HepG2 (cell line): ENCODE results near the gene ELL. TPM values are rescaled to one million over a fixed set of nuclear protein-coding genes. Genes with fewer than 3 reads are reported as not detected.

Experiments
- ATAC-seq: fragments of 200-7000 bp; cut with Tn5 transposase; 3 replicates; pipeline ENCODE4 v1.9.1; 2020; ENCODE audit warnings: mild to moderate bottlenecking, moderate library complexity
- BruUV-seq: library from RNA; stranded (reverse); fragments of 400-500 nt; replicated peaks from 2 replicates; lab custom pipeline; 2021; lab: Mats Ljungman, UMichigan
- CTCF ChIA-PET: fragments of 300-600 bp; formaldehyde crosslinking; extraction: SDS; loops from one replicate; lab custom pipeline; 2021; ENCODE audit warnings: low total read pairs, inconsistent platforms, low intra/inter-chr PET ratio; lab: Yijun Ruan, JAX
- POLR2A ChIA-PET: fragments of 350-600 bp; sonication (Branson Sonifier 250); formaldehyde crosslinking; loops from one replicate; lab custom pipeline; 2020; ENCODE audit warnings: antibody characterized with exemption, inconsistent platforms; lab: Yijun Ruan, JAX
- DNase-seq: peaks from one replicate; pipeline ENCODE4 v3.0.0-alpha.2; 2015; ENCODE audit warnings: low spot score
- FAIRE-seq: peaks from 3 replicates; lab custom pipeline; 2011; peaks lifted over from hg19 to GRCh38; lab: Jason Lieb, UNC
- H2AFZ ChIP-seq: one replicate; pipeline ENCODE4 v1.6.1; 2011; ENCODE audit warnings: low read length, inconsistent platforms
- H3K27ac ChIP-seq: fragments of 300-600 bp; 3 replicates; pipeline ENCODE4 v1.8.0; 2011; ENCODE audit warnings: mixed run types, mild to moderate bottlenecking, mixed read lengths, low read length, inconsistent platforms; ENCODE audit not compliant: insufficient read depth; ENCODE audit errors: extremely low read length
- H3K27me3 ChIP-seq, 2 experiments: fragments of 200-600 bp in 1 of 2; 2 replicates in 1 of 2; 3 replicates in 1 of 2; pipeline versions ENCODE4 v1.6.0 to v1.8.0; 2011; ENCODE audit warnings: low read length in 2 of 2, mild to moderate bottlenecking in 2 of 2, moderate library complexity in 2 of 2, inconsistent platforms in 1 of 2; ENCODE audit not compliant: insufficient read depth in 2 of 2, control insufficient read depth in 1 of 2
- H3K36me3 ChIP-seq, 2 experiments: fragments of 200-600 bp in 1 of 2; replicated peaks in 1 of 2; 2 replicates in 1 of 2; 3 replicates in 1 of 2; pipeline versions ENCODE4 v1.5.1 to v1.8.0; 2011; ENCODE audit warnings: low read length in 2 of 2, inconsistent platforms in 1 of 2; ENCODE audit not compliant: insufficient read depth in 2 of 2, control insufficient read depth in 1 of 2
- H3K4me1 ChIP-seq: 2 replicates; pipeline ENCODE4 v1.5.1; 2012; ENCODE audit warnings: low read length, inconsistent platforms; ENCODE audit not compliant: insufficient read depth
- H3K4me2 ChIP-seq: 2 replicates; pipeline ENCODE4 v1.6.0; 2011; ENCODE audit warnings: low read depth, low read length, inconsistent platforms
- H3K4me3 ChIP-seq, 3 experiments: fragments of 200-600 bp in 1 of 3; sonication (generic), shearing (Covaris generic) in 1 of 3; replicated peaks in 1 of 3; 2 replicates each; pipeline ENCODE4 v1.5.1; 2011 to 2016; ENCODE audit warnings: low read length in 3 of 3, inconsistent platforms in 2 of 3, low read depth in 2 of 3, mild to moderate bottlenecking in 2 of 3, control low read depth in 1 of 3, mixed read lengths in 1 of 3; ENCODE audit not compliant: insufficient read depth in 1 of 3
- H3K79me2 ChIP-seq: one replicate; pipeline ENCODE4 v1.6.1; 2011; ENCODE audit warnings: low read length, inconsistent platforms; ENCODE audit not compliant: insufficient read depth
- H3K9ac ChIP-seq: 2 replicates; pipeline ENCODE4 v1.6.0; 2011; ENCODE audit warnings: mild to moderate bottlenecking, low read depth, low read length, inconsistent platforms; ENCODE audit not compliant: insufficient read depth
- H3K9me3 ChIP-seq: 2 replicates; pipeline ENCODE4 v1.5.1; 2012; ENCODE audit warnings: mild to moderate bottlenecking, low read length
- H4K20me1 ChIP-seq: 2 replicates; pipeline ENCODE4 v1.6.0; 2011; ENCODE audit warnings: inconsistent platforms, mild to moderate bottlenecking, low read length, moderate library complexity; ENCODE audit not compliant: insufficient read depth
- HHEX ChIP-seq: IDR thresholded peaks from 2 replicates; pipeline ENCODE4 v1.6.1; 2016; ENCODE audit warnings: control low read depth
- KDM5B ChIP-seq: sonication (generic); formaldehyde crosslinking; IDR thresholded peaks from 2 replicates; pipeline ENCODE4 v1.4.0; 2020; ENCODE audit warnings: missing genetic modification reagents, mild to moderate bottlenecking, borderline replicate concordance
- KLF11 ChIP-seq: IDR thresholded peaks from 2 replicates; pipeline ENCODE4 v1.6.1; 2016; ENCODE audit warnings: missing compliant biosample characterization
- PAWR ChIP-seq: sonication (generic); formaldehyde crosslinking; IDR thresholded peaks from 2 replicates; pipeline ENCODE4 v1.4.0; 2020; ENCODE audit warnings: missing genetic modification reagents, mild to moderate bottlenecking, borderline replicate concordance
- SETDB1 ChIP-seq: sonication (generic); formaldehyde crosslinking; IDR thresholded peaks from 2 replicates; pipeline ENCODE4 v1.5.1; 2020; ENCODE audit warnings: missing genetic modification reagents, mild to moderate bottlenecking, borderline replicate concordance
- SMC3 ChIP-seq: IDR thresholded peaks from 2 replicates; pipeline ENCODE4 v1.6.1; 2011; ENCODE audit warnings: low read length, improper control_type of control experiment
- ZBTB38 ChIP-seq: sonication (generic); formaldehyde crosslinking; IDR thresholded peaks from 2 replicates; pipeline ENCODE4 v1.5.1; 2020; ENCODE audit warnings: mild to moderate bottlenecking, missing genetic modification reagents
- ZFP41 ChIP-seq: sonication (generic); formaldehyde crosslinking; IDR thresholded peaks from 2 replicates; pipeline ENCODE4 v1.4.0; 2020; ENCODE audit warnings: mild to moderate bottlenecking, missing genetic modification reagents, borderline replicate concordance
- ZNF430 ChIP-seq: sonication (generic); formaldehyde crosslinking; IDR thresholded peaks from 2 replicates; pipeline ENCODE4 v1.9.0; 2021; ENCODE audit warnings: mild to moderate bottlenecking, missing genetic modification reagents
- WGBS: methylation state at CpG from one replicate; pipeline ENCODE4 v1.1.6; 2017; ENCODE audit warnings: low lambda C conversion rate; 5-methylcytosine and 5-hydroxymethylcytosine counted together
- in situ Hi-C: cut with HindIII; loops from 2 replicates; pipeline ENCODE4 v1.10.0; 2017; ENCODE audit warnings: low pct_unique_long_range_greater_than_20kb; ENCODE audit not compliant: extremely low pct_ligation_motif_present
- intact Hi-C: fragments of 100-400 bp; cut with micrococcal nuclease; formaldehyde crosslinking; loops from one replicate; pipeline ENCODE4 v1.10.0; 2022; ENCODE audit not compliant: unreplicated experiment
- polyA plus RNA-seq, 8 experiments: library from polyadenylated mRNA; depleted of rRNA in 3 of 8; stranded (reverse) in 7 of 8; unstranded in 1 of 8; fragments of >200 nt; fragmentation: Illumina TruSeq in 4 of 8; extraction: Trizol in 4 of 8; gene quantifications; 2 replicates each; pipeline versions ENCODE4 v1.2.1 to v1.2.3, GENCODE V29; 2011 to 2016; ENCODE audit warnings: low read depth in 4 of 8, missing spikeins in 1 of 8, mixed read lengths in 1 of 8; ENCODE audit not compliant: insufficient read depth in 1 of 8
- total RNA-seq, 5 experiments: library from RNA; depleted of rRNA; stranded (reverse); fragments of >200 nt; fragmentation: Illumina TruSeq; extraction: Trizol; gene quantifications; 2 replicates each; pipeline ENCODE4 v1.2.3, GENCODE V29; 2016; ENCODE audit warnings: low read depth in 1 of 5
- TF ChIP-seq, protein P1 (sequence below), 2 experiments: sonication (generic) in 1 of 2; formaldehyde crosslinking in 1 of 2; IDR thresholded peaks; 2 replicates each; pipeline versions ENCODE4 v1.4.0 to v1.6.1; 2018 to 2020; ENCODE audit warnings: missing genetic modification reagents in 2 of 2, borderline replicate concordance in 1 of 2, low read depth in 1 of 2, mild to moderate bottlenecking in 1 of 2, missing biosample characterization in 1 of 2
- TF ChIP-seq, protein P2 (sequence below): sonication (generic); formaldehyde crosslinking; IDR thresholded peaks from 2 replicates; pipeline ENCODE4 v1.4.0; 2020; ENCODE audit warnings: missing genetic modification reagents
- TF ChIP-seq, protein P3 (sequence below): sonication (generic); formaldehyde crosslinking; IDR thresholded peaks from 2 replicates; pipeline ENCODE4 v1.4.0; 2020; ENCODE audit warnings: mild to moderate bottlenecking, missing genetic modification reagents, borderline replicate concordance
- TF ChIP-seq, protein P4 (sequence below): sonication (generic); formaldehyde crosslinking; IDR thresholded peaks from 2 replicates; pipeline ENCODE4 v1.4.0; 2020; ENCODE audit warnings: missing genetic modification reagents
- TF ChIP-seq, protein P5 (sequence below): sonication (generic); formaldehyde crosslinking; IDR thresholded peaks from 2 replicates; pipeline ENCODE4; 2020; ENCODE audit warnings: missing genetic modification reagents, mild to moderate bottlenecking, borderline replicate concordance

Gene ELL
- total and polyA plus RNA-seq, 2 of the 13 experiments (the other 11 are each of a cell fraction or from before 2014, with no cell fraction given), result 3.7 to 5.4 TPM

DNA sequence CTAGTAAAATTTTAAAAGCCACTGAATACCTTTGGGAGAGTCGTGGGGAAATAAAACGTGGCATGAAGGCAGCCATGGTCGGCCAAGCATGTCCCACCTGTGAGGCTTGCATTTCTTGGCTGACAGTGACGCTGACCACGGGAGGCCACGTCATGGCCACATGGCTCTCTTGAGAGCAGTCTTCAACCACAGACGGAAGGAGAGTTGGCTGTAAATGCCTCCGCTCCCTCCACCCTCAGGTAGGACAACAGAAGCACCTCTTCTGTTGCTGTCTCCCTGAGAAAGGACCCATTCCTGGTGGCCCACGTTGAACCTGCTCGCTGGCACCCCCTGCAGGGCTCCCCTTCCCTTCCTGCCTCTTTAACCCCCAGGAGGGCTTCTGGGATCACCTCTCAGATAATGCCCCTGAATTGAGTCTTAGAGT is 113.8 kb downstream of the ELL start:
- ATAC-seq (peak; percentile 62), DNase-seq (no peak), FAIRE-seq (no peak)
- no peak overlapping the region for H3K9ac ChIP-seq
- in situ Hi-C loops (loop anchor here (10.0 kb wide), 1 partner anchor 63 kb away; the partner anchor contains the start of gene PGPEP1), intact Hi-C loops (no loop called here)
- H2AFZ ChIP-seq, result no peak overlapping the region
- no peak overlapping the region for H3K27ac ChIP-seq
- no TSS peak for BruUV-seq
- no peak overlapping the region for H3K4me2 ChIP-seq
- H3K4me1 ChIP-seq, result peaks cover 38% of the 10 kb centered on the region
- no peaks in the 10 kb centered on the region for H3K79me2 ChIP-seq
- 47% methylated on average over 7 of the region's 10 CpGs for WGBS
- H3K27me3 ChIP-seq, result no peaks in the 10 kb centered on the region
- H4K20me1 ChIP-seq, result no peaks in the 10 kb centered on the region
- no peaks in the 10 kb centered on the region for H3K9me3 ChIP-seq
- CTCF ChIA-PET, result interaction anchor here (2.3 to 4.4 kb wide), 2 partner anchors 20 to 58 kb away, joined by 8 to 31 read pairs; no protein-coding TSS in a partner anchor
- POLR2A ChIA-PET, result no interaction called here
- H3K4me3 ChIP-seq, result no peak overlapping the region
- no peaks in the 10 kb centered on the region for H3K36me3 ChIP-seq
- TF ChIP-seq, protein P1, sequence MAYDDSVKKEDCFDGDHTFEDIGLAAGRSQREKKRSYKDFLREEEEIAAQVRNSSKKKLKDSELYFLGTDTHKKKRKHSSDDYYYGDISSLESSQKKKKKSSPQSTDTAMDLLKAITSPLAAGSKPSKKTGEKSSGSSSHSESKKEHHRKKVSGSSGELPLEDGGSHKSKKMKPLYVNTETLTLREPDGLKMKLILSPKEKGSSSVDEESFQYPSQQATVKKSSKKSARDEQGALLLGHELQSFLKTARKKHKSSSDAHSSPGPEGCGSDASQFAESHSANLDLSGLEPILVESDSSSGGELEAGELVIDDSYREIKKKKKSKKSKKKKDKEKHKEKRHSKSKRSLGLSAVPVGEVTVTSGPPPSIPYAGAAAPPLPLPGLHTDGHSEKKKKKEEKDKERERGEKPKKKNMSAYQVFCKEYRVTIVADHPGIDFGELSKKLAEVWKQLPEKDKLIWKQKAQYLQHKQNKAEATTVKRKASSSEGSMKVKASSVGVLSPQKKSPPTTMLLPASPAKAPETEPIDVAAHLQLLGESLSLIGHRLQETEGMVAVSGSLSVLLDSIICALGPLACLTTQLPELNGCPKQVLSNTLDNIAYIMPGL (CRISPR knock-in tag; IDR thresholded peaks at IDR 0.05; ENCODE audit: borderline replicate concordance in 1 of 2, low read depth in 1 of 2), result 0 out of 4 replicates have a peak, but pooled peaks of 1 of the 2 experiments have one; percentile 23
- TF ChIP-seq HHEX (no peak), ZNF430 (no peak), SMC3 (peak; percentile 47; the same call in 1 of the 2 replicates), ZFP41 (CRISPR knock-in tag) (no peak), KDM5B (CRISPR knock-in tag) (peak; percentile 14; the same call in 1 of the 2 replicates), SETDB1 (CRISPR knock-in tag) (no peak), ZBTB38 (CRISPR knock-in tag) (0 out of 2 replicates have a peak, but pooled peaks have one; percentile 33), PAWR (CRISPR knock-in tag) (no peak), KLF11 (CRISPR knock-in tag) (no peak)
- TF ChIP-seq, protein P2, sequence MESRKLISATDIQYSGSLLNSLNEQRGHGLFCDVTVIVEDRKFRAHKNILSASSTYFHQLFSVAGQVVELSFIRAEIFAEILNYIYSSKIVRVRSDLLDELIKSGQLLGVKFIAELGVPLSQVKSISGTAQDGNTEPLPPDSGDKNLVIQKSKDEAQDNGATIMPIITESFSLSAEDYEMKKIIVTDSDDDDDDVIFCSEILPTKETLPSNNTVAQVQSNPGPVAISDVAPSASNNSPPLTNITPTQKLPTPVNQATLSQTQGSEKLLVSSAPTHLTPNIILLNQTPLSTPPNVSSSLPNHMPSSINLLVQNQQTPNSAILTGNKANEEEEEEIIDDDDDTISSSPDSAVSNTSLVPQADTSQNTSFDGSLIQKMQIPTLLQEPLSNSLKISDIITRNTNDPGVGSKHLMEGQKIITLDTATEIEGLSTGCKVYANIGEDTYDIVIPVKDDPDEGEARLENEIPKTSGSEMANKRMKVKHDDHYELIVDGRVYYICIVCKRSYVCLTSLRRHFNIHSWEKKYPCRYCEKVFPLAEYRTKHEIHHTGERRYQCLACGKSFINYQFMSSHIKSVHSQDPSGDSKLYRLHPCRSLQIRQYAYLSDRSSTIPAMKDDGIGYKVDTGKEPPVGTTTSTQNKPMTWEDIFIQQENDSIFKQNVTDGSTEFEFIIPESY (CRISPR knock-in tag), result no peak
- TF ChIP-seq, protein P3, sequence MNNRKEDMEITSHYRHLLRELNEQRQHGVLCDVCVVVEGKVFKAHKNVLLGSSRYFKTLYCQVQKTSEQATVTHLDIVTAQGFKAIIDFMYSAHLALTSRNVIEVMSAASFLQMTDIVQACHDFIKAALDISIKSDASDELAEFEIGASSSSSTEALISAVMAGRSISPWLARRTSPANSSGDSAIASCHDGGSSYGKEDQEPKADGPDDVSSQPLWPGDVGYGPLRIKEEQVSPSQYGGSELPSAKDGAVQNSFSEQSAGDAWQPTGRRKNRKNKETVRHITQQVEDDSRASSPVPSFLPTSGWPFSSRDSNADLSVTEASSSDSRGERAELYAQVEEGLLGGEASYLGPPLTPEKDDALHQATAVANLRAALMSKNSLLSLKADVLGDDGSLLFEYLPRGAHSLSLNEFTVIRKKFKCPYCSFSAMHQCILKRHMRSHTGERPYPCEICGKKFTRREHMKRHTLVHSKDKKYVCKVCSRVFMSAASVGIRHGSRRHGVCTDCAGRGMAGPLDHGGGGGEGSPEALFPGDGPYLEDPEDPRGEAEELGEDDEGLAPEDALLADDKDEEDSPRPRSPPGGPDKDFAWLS, result no peak
- TF ChIP-seq, protein P4, sequence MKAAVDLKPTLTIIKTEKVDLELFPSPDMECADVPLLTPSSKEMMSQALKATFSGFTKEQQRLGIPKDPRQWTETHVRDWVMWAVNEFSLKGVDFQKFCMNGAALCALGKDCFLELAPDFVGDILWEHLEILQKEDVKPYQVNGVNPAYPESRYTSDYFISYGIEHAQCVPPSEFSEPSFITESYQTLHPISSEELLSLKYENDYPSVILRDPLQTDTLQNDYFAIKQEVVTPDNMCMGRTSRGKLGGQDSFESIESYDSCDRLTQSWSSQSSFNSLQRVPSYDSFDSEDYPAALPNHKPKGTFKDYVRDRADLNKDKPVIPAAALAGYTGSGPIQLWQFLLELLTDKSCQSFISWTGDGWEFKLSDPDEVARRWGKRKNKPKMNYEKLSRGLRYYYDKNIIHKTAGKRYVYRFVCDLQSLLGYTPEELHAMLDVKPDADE (CRISPR knock-in tag), result no peak
- TF ChIP-seq, protein P5, sequence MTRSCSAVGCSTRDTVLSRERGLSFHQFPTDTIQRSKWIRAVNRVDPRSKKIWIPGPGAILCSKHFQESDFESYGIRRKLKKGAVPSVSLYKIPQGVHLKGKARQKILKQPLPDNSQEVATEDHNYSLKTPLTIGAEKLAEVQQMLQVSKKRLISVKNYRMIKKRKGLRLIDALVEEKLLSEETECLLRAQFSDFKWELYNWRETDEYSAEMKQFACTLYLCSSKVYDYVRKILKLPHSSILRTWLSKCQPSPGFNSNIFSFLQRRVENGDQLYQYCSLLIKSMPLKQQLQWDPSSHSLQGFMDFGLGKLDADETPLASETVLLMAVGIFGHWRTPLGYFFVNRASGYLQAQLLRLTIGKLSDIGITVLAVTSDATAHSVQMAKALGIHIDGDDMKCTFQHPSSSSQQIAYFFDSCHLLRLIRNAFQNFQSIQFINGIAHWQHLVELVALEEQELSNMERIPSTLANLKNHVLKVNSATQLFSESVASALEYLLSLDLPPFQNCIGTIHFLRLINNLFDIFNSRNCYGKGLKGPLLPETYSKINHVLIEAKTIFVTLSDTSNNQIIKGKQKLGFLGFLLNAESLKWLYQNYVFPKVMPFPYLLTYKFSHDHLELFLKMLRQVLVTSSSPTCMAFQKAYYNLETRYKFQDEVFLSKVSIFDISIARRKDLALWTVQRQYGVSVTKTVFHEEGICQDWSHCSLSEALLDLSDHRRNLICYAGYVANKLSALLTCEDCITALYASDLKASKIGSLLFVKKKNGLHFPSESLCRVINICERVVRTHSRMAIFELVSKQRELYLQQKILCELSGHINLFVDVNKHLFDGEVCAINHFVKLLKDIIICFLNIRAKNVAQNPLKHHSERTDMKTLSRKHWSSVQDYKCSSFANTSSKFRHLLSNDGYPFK (CRISPR knock-in tag), result no peak
